WTC11 (cell line): ENCODE measurements around the gene SLX4. TPM values are rescaled to one million over a fixed set of nuclear protein-coding genes. Genes with fewer than 3 reads are reported as not detected.

Source experiments
- ATAC-seq: fragments of 200-7000 bp; cut with Tn5 transposase; 2 replicates; pipeline ENCODE4 v1.10.0; 2021; ENCODE audit warnings: mild to moderate bottlenecking, moderate library complexity
- CTCF ChIA-PET: fragments of 300-600 bp; sonication (Branson Sonifier 250); formaldehyde crosslinking; loops from one replicate; lab custom pipeline; 2021; ENCODE audit warnings: antibody characterized with exemption; lab: Charles Lee
- POLR2A ChIA-PET: fragments of 350-600 bp; sonication (Branson Sonifier 250); formaldehyde crosslinking; loops from one replicate; lab custom pipeline; 2021; ENCODE audit warnings: antibody characterized with exemption; lab: Charles Lee
- DNase-seq: peaks from one replicate; pipeline ENCODE4 v3.0.0; 2021; ENCODE audit warnings: low spot score
- H3K27ac Mint-ChIP-seq: 2 replicates; pipeline ENCODE4 v1.8.0; 2021; ENCODE audit warnings: mixed read lengths
- H3K27me3 Mint-ChIP-seq: 2 replicates; pipeline ENCODE4 v1.8.0; 2021; ENCODE audit warnings: low read depth, mild to moderate bottlenecking, moderate library complexity, mixed read lengths
- H3K36me3 Mint-ChIP-seq: 2 replicates; pipeline ENCODE4 v1.8.0; 2021; ENCODE audit warnings: mixed read lengths
- H3K4me1 Mint-ChIP-seq: 2 replicates; pipeline ENCODE4 v1.8.0; 2022; ENCODE audit warnings: mixed read lengths
- H3K4me3 Mint-ChIP-seq: 2 replicates; pipeline ENCODE4 v1.8.0; 2021; ENCODE audit warnings: mild to moderate bottlenecking, moderate library complexity, mixed read lengths
- H3K9me3 Mint-ChIP-seq: 2 replicates; pipeline ENCODE4 v1.8.0; 2021; ENCODE audit warnings: mixed read lengths
- AFF4 ChIP-seq: sonication (generic); formaldehyde crosslinking; IDR thresholded peaks from 2 replicates; pipeline ENCODE4 v1.8.1; 2023; ENCODE audit warnings: mild to moderate bottlenecking, missing genetic modification reagents, borderline replicate concordance
- ARID4B ChIP-seq: sonication (generic); formaldehyde crosslinking; IDR thresholded peaks from 2 replicates; pipeline ENCODE4 v1.8.0; 2023; ENCODE audit warnings: missing genetic modification reagents, mild to moderate bottlenecking, borderline replicate concordance
- ATF3 ChIP-seq: sonication (generic); formaldehyde crosslinking; conservative IDR thresholded peaks from 2 replicates; pipeline ENCODE4 v1.8.1; 2022; ENCODE audit warnings: mild to moderate bottlenecking, missing genetic modification reagents
- CDX4 ChIP-seq: fragments of 250-450 bp; sonication (Bioruptor Pico); IDR thresholded peaks from 2 replicates; pipeline ENCODE4 v1.9.0; 2021; ENCODE audit warnings: moderate library complexity, mild to moderate bottlenecking, inconsistent platforms, borderline replicate concordance
- CREM ChIP-seq: sonication (generic); formaldehyde crosslinking; IDR thresholded peaks from 2 replicates; pipeline ENCODE4 v1.8.1; 2022; ENCODE audit warnings: mild to moderate bottlenecking, missing genetic modification reagents, moderate library complexity
- E2F1 ChIP-seq: sonication (generic); formaldehyde crosslinking; IDR thresholded peaks from 2 replicates; pipeline ENCODE4 v1.8.0; 2022; ENCODE audit warnings: mild to moderate bottlenecking, missing genetic modification reagents
- FOXK1 ChIP-seq: sonication (generic); formaldehyde crosslinking; IDR thresholded peaks from 2 replicates; pipeline ENCODE4 v1.8.0; 2022; ENCODE audit warnings: mild to moderate bottlenecking, moderate library complexity, missing genetic modification reagents
- GTF2I ChIP-seq: fragments of 250-450 bp; sonication (Bioruptor Pico); conservative IDR thresholded peaks from 2 replicates; pipeline ENCODE4 v1.4.0; 2021; ENCODE audit warnings: mild to moderate bottlenecking
- JUN ChIP-seq: sonication (generic); formaldehyde crosslinking; IDR thresholded peaks from 2 replicates; pipeline ENCODE4 v1.8.0; 2023; ENCODE audit warnings: mild to moderate bottlenecking, missing genetic modification reagents
- NFE2L1 ChIP-seq: sonication (generic); formaldehyde crosslinking; IDR thresholded peaks from 2 replicates; pipeline ENCODE4 v1.8.1; 2023; ENCODE audit warnings: missing genetic modification reagents
- RELA ChIP-seq: sonication (generic); formaldehyde crosslinking; IDR thresholded peaks from 2 replicates; pipeline ENCODE4 v1.8.1; 2022; ENCODE audit warnings: missing genetic modification reagents, mild to moderate bottlenecking, borderline replicate concordance
- SMAD3 ChIP-seq: sonication (generic); formaldehyde crosslinking; IDR thresholded peaks from 2 replicates; pipeline ENCODE4 v1.8.0; 2022; ENCODE audit warnings: missing genetic modification reagents, mild to moderate bottlenecking, borderline replicate concordance
- SOX15 ChIP-seq: fragments of 250-450 bp; sonication (Bioruptor Pico); IDR thresholded peaks from 2 replicates; pipeline ENCODE4 v1.9.0; 2021; ENCODE audit warnings: mild to moderate bottlenecking
- SP1 ChIP-seq: sonication (generic); formaldehyde crosslinking; conservative IDR thresholded peaks from 2 replicates; pipeline ENCODE4 v1.8.1; 2022; ENCODE audit warnings: missing genetic modification reagents
- STAT6 ChIP-seq: sonication (generic); formaldehyde crosslinking; conservative IDR thresholded peaks from 2 replicates; pipeline ENCODE4 v1.8.1; 2023; ENCODE audit warnings: mild to moderate bottlenecking, low read depth, missing genetic modification reagents, moderate library complexity
- ZBTB21 ChIP-seq: sonication (generic); formaldehyde crosslinking; IDR thresholded peaks from 2 replicates; pipeline ENCODE4 v1.8.1; 2023; ENCODE audit warnings: mild to moderate bottlenecking, missing genetic modification reagents, borderline replicate concordance
- ZNF281 ChIP-seq: sonication (generic); formaldehyde crosslinking; IDR thresholded peaks from 2 replicates; pipeline ENCODE4 v1.8.0; 2023; ENCODE audit warnings: mild to moderate bottlenecking, missing genetic modification reagents
- total RNA-seq: library from RNA; stranded (reverse); gene quantifications from 3 replicates; pipeline ENCODE4 v1.2.3, GENCODE V29; 2021

The SLX4 gene
- total RNA-seq, 1 experiment from 2014 or later = 16.7 TPM

- no peak for ATAC-seq
- H3K27ac Mint-ChIP-seq = peak overlapping the region; percentile 26
- TF ChIP-seq RELA (CRISPR knock-in tag) (no peak), FOXK1 (CRISPR knock-in tag) (no peak), CREM (CRISPR knock-in tag) (no peak), SP1 (CRISPR knock-in tag) (no peak), ZBTB21 (no peak), GTF2I (no peak), CDX4 (CRISPR knock-in tag) (no peak), ATF3 (no peak), SOX15 (no peak), STAT6 (no peak), SMAD3 (CRISPR knock-in tag) (no peak), NFE2L1 (CRISPR knock-in tag) (no peak), AFF4 (CRISPR knock-in tag) (no peak), E2F1 (no peak), JUN (CRISPR knock-in tag) (no peak), ARID4B (no peak), ZNF281 (no peak)
These were observed 684 bp downstream of the SLX4 start for GRCh38 chr16:3610698-3611145.

More at GRCh38 chr16:3610698-3611145, 684 bp downstream of the SLX4 start:
- ChIA-PET POLR2A (no interaction called here), CTCF (interaction anchor here (1.2 kb wide), 1 partner anchor 43 kb away, joined by 3 read pairs; no protein-coding TSS in a partner anchor)
- DNase-seq = no peak
- Mint-ChIP-seq H3K9me3 (no peaks in the 10 kb centered on the region), H3K36me3 (peaks cover 11% of the 10 kb centered on the region), H3K27me3 (no peaks in the 10 kb centered on the region), H3K4me1 (peaks cover 23% of the 10 kb centered on the region), H3K4me3 (peak overlapping the region; percentile 99)
